ENCODE measurements around the gene MVD. TPM values are rescaled to one million over a fixed set of nuclear protein-coding genes. Genes with fewer than 3 reads are reported as not detected.
A peak's percentile ranks its signal among the peaks of the same experiment; 100 is the strongest.

Gene MVD
- polyA plus RNA-seq, 1 donor (not counting 4 experiments of a cell fraction or from before 2014, with no cell fraction given) = 59.6 TPM

DNA sequence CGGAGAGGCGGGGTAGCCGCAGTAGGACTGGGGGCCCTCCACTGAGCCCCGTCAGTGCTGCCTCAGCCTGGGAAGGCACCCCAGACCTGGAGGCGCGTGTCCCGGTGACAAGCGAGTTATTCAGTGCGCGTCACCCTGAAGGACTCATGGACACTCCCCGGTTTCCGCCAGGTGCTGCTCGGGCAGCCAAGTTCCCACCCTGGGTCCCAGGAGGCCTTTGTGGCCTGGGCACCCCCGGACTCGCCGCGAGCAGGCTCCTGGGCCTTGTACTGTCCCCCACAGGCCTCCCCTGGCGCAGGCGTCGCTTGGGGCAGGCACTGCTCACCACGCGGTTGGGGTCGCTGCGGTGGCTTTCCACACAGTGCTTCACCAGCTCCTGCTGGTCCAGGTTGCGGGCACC lies 35.8 kb upstream of the MVD start:
- Histone ChIP-seq H3K36me3 (ENCODE audit: control insufficient read depth in 2 of 2, extremely low read depth in 1 of 2, insufficient read depth in 2 of 2, low read length in 2 of 2) (peaks cover 2 to 4% of the 10 kb centered on the region in 2 experiments), H3K4me2 (ENCODE audit: control insufficient read depth, extremely low read depth, insufficient read depth, low read depth, low read length) (no peak overlapping the region), H3K9me3 (ENCODE audit: control insufficient read depth, low read depth, low read length) (no peaks in the 10 kb centered on the region), H3K79me2 (ENCODE audit: control insufficient read depth, insufficient read depth, low read length) (no peaks in the 10 kb centered on the region), H4K20me1 (ENCODE audit: control insufficient read depth, extremely low read depth, insufficient read depth, low read length) (no peaks in the 10 kb centered on the region), H3K4me1 (ENCODE audit: control insufficient read depth, extremely low read depth, insufficient read depth, low read length) (no peaks in the 10 kb centered on the region), H3K27ac (ENCODE audit: control insufficient read depth, insufficient read depth, low read length) (no peak overlapping the region), H2AFZ (ENCODE audit: control insufficient read depth, low read length) (no peak overlapping the region), H3K9me1 (ENCODE audit: control insufficient read depth, extremely low read depth, insufficient read depth, low read length) (no peaks in the 10 kb centered on the region), H3K9ac (ENCODE audit: control insufficient read depth, extremely low read depth, insufficient read depth, low read length) (no peak overlapping the region), H3K27me3 (ENCODE audit: control insufficient read depth, extremely low read depth, insufficient read depth, low read length) (peaks cover 14% of the 10 kb centered on the region), H3K4me3 (ENCODE audit: control insufficient read depth in 2 of 3, extremely low read depth in 1 of 3, insufficient read depth in 2 of 3, low read depth in 1 of 3, low read length in 3 of 3) (no peak overlapping the region)
- dilution Hi-C loops (cut with MboI; ENCODE audit: extremely low pct_ligation_motif_present, low sequenced_read_pairs) = no loop called here
- TF ChIP-seq, protein P1, sequence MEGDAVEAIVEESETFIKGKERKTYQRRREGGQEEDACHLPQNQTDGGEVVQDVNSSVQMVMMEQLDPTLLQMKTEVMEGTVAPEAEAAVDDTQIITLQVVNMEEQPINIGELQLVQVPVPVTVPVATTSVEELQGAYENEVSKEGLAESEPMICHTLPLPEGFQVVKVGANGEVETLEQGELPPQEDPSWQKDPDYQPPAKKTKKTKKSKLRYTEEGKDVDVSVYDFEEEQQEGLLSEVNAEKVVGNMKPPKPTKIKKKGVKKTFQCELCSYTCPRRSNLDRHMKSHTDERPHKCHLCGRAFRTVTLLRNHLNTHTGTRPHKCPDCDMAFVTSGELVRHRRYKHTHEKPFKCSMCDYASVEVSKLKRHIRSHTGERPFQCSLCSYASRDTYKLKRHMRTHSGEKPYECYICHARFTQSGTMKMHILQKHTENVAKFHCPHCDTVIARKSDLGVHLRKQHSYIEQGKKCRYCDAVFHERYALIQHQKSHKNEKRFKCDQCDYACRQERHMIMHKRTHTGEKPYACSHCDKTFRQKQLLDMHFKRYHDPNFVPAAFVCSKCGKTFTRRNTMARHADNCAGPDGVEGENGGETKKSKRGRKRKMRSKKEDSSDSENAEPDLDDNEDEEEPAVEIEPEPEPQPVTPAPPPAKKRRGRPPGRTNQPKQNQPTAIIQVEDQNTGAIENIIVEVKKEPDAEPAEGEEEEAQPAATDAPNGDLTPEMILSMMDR (optimal IDR thresholded peaks at IDR 0.05 in 1 of 3, IDR thresholded peaks at IDR 0.05 in 1 of 3, conservative IDR thresholded peaks at IDR 0.05 in 1 of 3; ENCODE audit: extremely low read depth in 1 of 3, insufficient read depth in 2 of 3, low read length in 3 of 3) = no peak
- no peak for TF ChIP-seq EZH2 (IDR thresholded peaks at IDR 0.05; ENCODE audit: low read length)
- DNase-seq (ENCODE audit: low read depth, low spot score) (no peak), FAIRE-seq (no peak)

GRCh38 chr16:88697831-88698615 lies 35.1 kb upstream of the MVD start:
- dilution Hi-C loops (cut with MboI; ENCODE audit: extremely low pct_ligation_motif_present, low sequenced_read_pairs) = no loop called here
- Histone ChIP-seq H3K36me3 (ENCODE audit: control insufficient read depth in 2 of 2, extremely low read depth in 1 of 2, insufficient read depth in 2 of 2, low read length in 2 of 2) (peaks cover 2 to 4% of the 10 kb centered on the region in 2 experiments), H2AFZ (ENCODE audit: control insufficient read depth, low read length) (no peak overlapping the region)

More at GRCh38 chr16:88697831-88698615, 35.1 kb upstream of the MVD start:
- Histone ChIP-seq H3K9me1 (ENCODE audit: control insufficient read depth, extremely low read depth, insufficient read depth, low read length) (no peaks in the 10 kb centered on the region), H3K4me2 (ENCODE audit: control insufficient read depth, extremely low read depth, insufficient read depth, low read depth, low read length) (no peak overlapping the region), H3K79me2 (ENCODE audit: control insufficient read depth, insufficient read depth, low read length) (no peaks in the 10 kb centered on the region), H3K4me1 (ENCODE audit: control insufficient read depth, extremely low read depth, insufficient read depth, low read length) (no peaks in the 10 kb centered on the region), H3K9ac (ENCODE audit: control insufficient read depth, extremely low read depth, insufficient read depth, low read length) (no peak overlapping the region), H3K4me3 (ENCODE audit: control insufficient read depth in 2 of 3, extremely low read depth in 1 of 3, insufficient read depth in 2 of 3, low read depth in 1 of 3, low read length in 3 of 3) (no peak overlapping the region), H4K20me1 (ENCODE audit: control insufficient read depth, extremely low read depth, insufficient read depth, low read length) (no peaks in the 10 kb centered on the region), H3K27me3 (ENCODE audit: control insufficient read depth, extremely low read depth, insufficient read depth, low read length) (peaks cover 19% of the 10 kb centered on the region), H3K9me3 (ENCODE audit: control insufficient read depth, low read depth, low read length) (no peaks in the 10 kb centered on the region), H3K27ac (ENCODE audit: control insufficient read depth, insufficient read depth, low read length) (no peak overlapping the region)
- DNase-seq (ENCODE audit: low read depth, low spot score) (no peak), FAIRE-seq (no peak)
- no peak for TF ChIP-seq EZH2 (IDR thresholded peaks at IDR 0.05; ENCODE audit: low read length)
- TF ChIP-seq, protein P1 (optimal IDR thresholded peaks at IDR 0.05 in 1 of 3, IDR thresholded peaks at IDR 0.05 in 1 of 3, conservative IDR thresholded peaks at IDR 0.05 in 1 of 3; ENCODE audit: extremely low read depth in 1 of 3, insufficient read depth in 2 of 3, low read length in 3 of 3) = peak in 2 of 3 experiments; percentile 45 to 52
